SK-N-SH treated with all-trans-retinoic acid at 6 μM for 48 hours (cell line): ENCODE results near the gene DIP2C.

Experiments
- ATAC-seq: fragments of 200-7000 bp; cut with Tn5 transposase; 3 replicates; pipeline ENCODE4 v1.9.1; 2020; ENCODE audit warnings: mild to moderate bottlenecking, moderate library complexity
- ARNTL ChIP-seq: fragments of 450-650 bp; formaldehyde crosslinking; IDR thresholded peaks from 2 replicates; pipeline ENCODE4 v1.5.0; 2020; ENCODE audit warnings: low read depth, mild to moderate bottlenecking, moderate library complexity, borderline replicate concordance
- BACH2 ChIP-seq: fragments of 250-450 bp; sonication (Bioruptor Pico); IDR thresholded peaks from 2 replicates; pipeline ENCODE4 v1.9.0; 2021; ENCODE audit warnings: mild to moderate bottlenecking, borderline replicate concordance
- CREB5 ChIP-seq: fragments of 250-450 bp; sonication (Bioruptor Pico); IDR thresholded peaks from 2 replicates; pipeline ENCODE4 v1.5.1; 2020; ENCODE audit warnings: low read depth, mild to moderate bottlenecking, moderate library complexity
- CSDC2 ChIP-seq: fragments of 250-450 bp; sonication (Bioruptor Pico); IDR thresholded peaks from 2 replicates; pipeline ENCODE4 v1.5.0; 2020; ENCODE audit warnings: mild to moderate bottlenecking, moderate library complexity
- CSRNP3 ChIP-seq: fragments of 250-450 bp; sonication (Bioruptor Pico); IDR thresholded peaks from 2 replicates; pipeline ENCODE4 v1.5.1; 2021; ENCODE audit warnings: mild to moderate bottlenecking, moderate library complexity
- ESRRG ChIP-seq: fragments of 250-450 bp; sonication (Bioruptor Pico); IDR thresholded peaks from 2 replicates; pipeline ENCODE4 v1.6.1; 2021; ENCODE audit warnings: mild to moderate bottlenecking
- GLIS3 ChIP-seq: fragments of 250-450 bp; sonication (Bioruptor Pico); IDR thresholded peaks from 2 replicates; pipeline ENCODE4 v1.5.0; 2020; ENCODE audit warnings: mild to moderate bottlenecking, moderate library complexity
- ISL1 ChIP-seq: fragments of 250-450 bp; sonication (Bioruptor Pico); IDR thresholded peaks from 2 replicates; pipeline ENCODE4 v2.1.2; 2022; ENCODE audit warnings: mild to moderate bottlenecking, moderate library complexity
- OSR1 ChIP-seq: fragments of 250-450 bp; sonication (Bioruptor Pico); IDR thresholded peaks from 2 replicates; pipeline ENCODE4 v1.8.0; 2022; ENCODE audit warnings: moderate library complexity, mild to moderate bottlenecking, inconsistent platforms
- PATZ1 ChIP-seq: fragments of 250-450 bp; sonication (Bioruptor Pico); IDR thresholded peaks from 2 replicates; pipeline ENCODE4 v1.8.0; 2020; ENCODE audit warnings: mild to moderate bottlenecking, moderate library complexity, borderline replicate concordance
- POU6F1 ChIP-seq: fragments of 250-450 bp; sonication (Bioruptor Pico); IDR thresholded peaks from 2 replicates; pipeline ENCODE4 v1.8.0; 2021; ENCODE audit warnings: low read depth, mild to moderate bottlenecking, moderate library complexity, borderline replicate concordance
- PPARA ChIP-seq: fragments of 250-450 bp; sonication (Bioruptor Pico); IDR thresholded peaks from 2 replicates; pipeline ENCODE4 v1.5.0; 2020; ENCODE audit warnings: mild to moderate bottlenecking, borderline replicate concordance
- RARB ChIP-seq: fragments of 250-450 bp; sonication (Bioruptor Pico); IDR thresholded peaks from 2 replicates; pipeline ENCODE4 v1.8.0; 2021; ENCODE audit warnings: mild to moderate bottlenecking, moderate library complexity
- SNAI2 ChIP-seq: fragments of 250-450 bp; sonication (Bioruptor Pico); IDR thresholded peaks from 2 replicates; pipeline ENCODE4 v1.5.0; 2020; ENCODE audit warnings: mild to moderate bottlenecking, moderate library complexity
- TCF4 ChIP-seq: fragments of 250-450 bp; sonication (Bioruptor Pico); IDR thresholded peaks from 2 replicates; pipeline ENCODE4 v1.8.0; 2021; ENCODE audit warnings: mild to moderate bottlenecking, moderate library complexity, borderline replicate concordance
- TOX ChIP-seq: fragments of 250-450 bp; sonication (Bioruptor Pico); IDR thresholded peaks from 2 replicates; pipeline ENCODE4 v1.8.0; 2021; ENCODE audit warnings: mild to moderate bottlenecking, moderate library complexity, borderline replicate concordance
- ZC3H10 ChIP-seq: fragments of 250-450 bp; sonication (Bioruptor Pico); IDR thresholded peaks from 2 replicates; pipeline ENCODE4 v1.5.1; 2021; ENCODE audit warnings: mild to moderate bottlenecking, moderate library complexity
- ZFP3 ChIP-seq: fragments of 250-450 bp; sonication (Bioruptor Pico); IDR thresholded peaks from 2 replicates; pipeline ENCODE4 v1.5.0; 2020; ENCODE audit warnings: mild to moderate bottlenecking, moderate library complexity
- ZFP30 ChIP-seq: fragments of 450-650 bp; formaldehyde crosslinking; IDR thresholded peaks from 2 replicates; pipeline ENCODE4 v1.5.0; 2022; ENCODE audit warnings: mild to moderate bottlenecking, moderate library complexity
- ZNF565 ChIP-seq: fragments of 450-650 bp; formaldehyde crosslinking; conservative IDR thresholded peaks from 2 replicates; pipeline ENCODE4 v1.5.0; 2020; ENCODE audit warnings: low read depth, mild to moderate bottlenecking, moderate library complexity
- ZNF70 ChIP-seq: fragments of 450-650 bp; formaldehyde crosslinking; IDR thresholded peaks from 2 replicates; pipeline ENCODE4 v1.5.0; 2020; ENCODE audit warnings: mild to moderate bottlenecking, moderate library complexity
- ZNF8 ChIP-seq: fragments of 450-650 bp; formaldehyde crosslinking; IDR thresholded peaks from 2 replicates; pipeline ENCODE4 v1.5.0; 2020; ENCODE audit warnings: mild to moderate bottlenecking, moderate library complexity
- TF ChIP-seq, protein P1 (sequence below): fragments of 250-450 bp; sonication (Bioruptor Pico); IDR thresholded peaks from 2 replicates; pipeline ENCODE4 v1.5.0; 2020; ENCODE audit warnings: mild to moderate bottlenecking, moderate library complexity

The DIP2C gene

DNA sequence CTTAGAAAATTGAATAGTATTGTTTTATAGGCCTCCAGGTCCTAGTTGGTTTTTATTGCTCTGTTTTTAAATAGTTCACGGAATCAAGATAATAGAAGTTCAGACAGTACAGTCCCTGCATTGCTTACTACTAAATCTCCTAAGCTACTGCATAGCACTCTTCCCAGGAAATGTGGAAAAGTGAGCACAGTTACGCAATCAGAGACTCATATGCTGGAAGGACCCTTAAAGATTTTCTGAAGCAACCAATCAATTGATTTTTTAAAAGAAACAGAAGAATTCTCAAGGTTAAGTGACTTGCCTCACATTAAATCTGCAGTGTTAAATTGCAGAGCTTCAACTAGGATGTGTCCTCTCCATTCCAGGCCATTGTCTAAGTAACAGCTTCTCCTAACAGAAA, 23.1 kb upstream of the DIP2C start (continued):
- TF ChIP-seq CREB5 (CRISPR knock-in tag) (no peak), PATZ1 (no peak)
- TF ChIP-seq, all 23 proteins: peak for 0

- TF ChIP-seq ZNF565 = no peak
- no peak for TF ChIP-seq ZC3H10 (CRISPR knock-in tag)
- TF ChIP-seq ARNTL (CRISPR knock-in tag) = no peak
- TF ChIP-seq GLIS3 (CRISPR knock-in tag) = no peak
- no peak for TF ChIP-seq ZNF8
- no peak for TF ChIP-seq ZFP3 (CRISPR knock-in tag)
- no peak for TF ChIP-seq OSR1 (CRISPR knock-in tag)
- no peak for TF ChIP-seq CREB5 (CRISPR knock-in tag)
- TF ChIP-seq SNAI2 = no peak
- TF ChIP-seq ZFP30 = no peak
- TF ChIP-seq CSRNP3 (CRISPR knock-in tag) = no peak
- no peak for TF ChIP-seq ZNF70 (CRISPR knock-in tag)
- TF ChIP-seq POU6F1 = no peak
- no peak for TF ChIP-seq CSDC2 (CRISPR knock-in tag)
- TF ChIP-seq ISL1 (CRISPR knock-in tag) = no peak
- TF ChIP-seq TCF4 (CRISPR knock-in tag) = no peak
- no peak for TF ChIP-seq PPARA (CRISPR knock-in tag)
- TF ChIP-seq ESRRG (CRISPR knock-in tag) = no peak
- TF ChIP-seq BACH2 (CRISPR knock-in tag) = no peak
- ATAC-seq = no peak
Observed at GRCh38 chr10:712089-712488, 22.6 kb upstream of the DIP2C start.

DNA sequence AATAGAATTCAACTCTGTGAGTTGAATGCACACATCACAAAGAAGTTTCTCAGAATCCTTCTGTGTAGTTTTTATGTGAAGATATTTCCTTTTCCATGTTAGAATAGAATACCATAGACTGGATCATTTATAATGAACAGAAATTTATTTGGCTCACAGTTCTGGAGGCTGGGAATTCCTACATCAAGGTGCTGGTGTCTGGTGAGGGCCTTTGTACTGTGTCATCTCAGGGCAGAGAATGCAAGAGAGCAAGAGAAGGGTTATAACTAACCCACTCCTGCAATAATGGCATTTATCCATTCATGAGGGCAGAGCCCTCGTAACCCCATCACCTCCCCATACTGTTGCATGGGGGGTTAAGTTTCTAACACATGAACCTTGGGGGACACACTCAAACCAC, 18.4 kb upstream of the DIP2C start:
- ATAC-seq = no peak
- TF ChIP-seq, protein P1, sequence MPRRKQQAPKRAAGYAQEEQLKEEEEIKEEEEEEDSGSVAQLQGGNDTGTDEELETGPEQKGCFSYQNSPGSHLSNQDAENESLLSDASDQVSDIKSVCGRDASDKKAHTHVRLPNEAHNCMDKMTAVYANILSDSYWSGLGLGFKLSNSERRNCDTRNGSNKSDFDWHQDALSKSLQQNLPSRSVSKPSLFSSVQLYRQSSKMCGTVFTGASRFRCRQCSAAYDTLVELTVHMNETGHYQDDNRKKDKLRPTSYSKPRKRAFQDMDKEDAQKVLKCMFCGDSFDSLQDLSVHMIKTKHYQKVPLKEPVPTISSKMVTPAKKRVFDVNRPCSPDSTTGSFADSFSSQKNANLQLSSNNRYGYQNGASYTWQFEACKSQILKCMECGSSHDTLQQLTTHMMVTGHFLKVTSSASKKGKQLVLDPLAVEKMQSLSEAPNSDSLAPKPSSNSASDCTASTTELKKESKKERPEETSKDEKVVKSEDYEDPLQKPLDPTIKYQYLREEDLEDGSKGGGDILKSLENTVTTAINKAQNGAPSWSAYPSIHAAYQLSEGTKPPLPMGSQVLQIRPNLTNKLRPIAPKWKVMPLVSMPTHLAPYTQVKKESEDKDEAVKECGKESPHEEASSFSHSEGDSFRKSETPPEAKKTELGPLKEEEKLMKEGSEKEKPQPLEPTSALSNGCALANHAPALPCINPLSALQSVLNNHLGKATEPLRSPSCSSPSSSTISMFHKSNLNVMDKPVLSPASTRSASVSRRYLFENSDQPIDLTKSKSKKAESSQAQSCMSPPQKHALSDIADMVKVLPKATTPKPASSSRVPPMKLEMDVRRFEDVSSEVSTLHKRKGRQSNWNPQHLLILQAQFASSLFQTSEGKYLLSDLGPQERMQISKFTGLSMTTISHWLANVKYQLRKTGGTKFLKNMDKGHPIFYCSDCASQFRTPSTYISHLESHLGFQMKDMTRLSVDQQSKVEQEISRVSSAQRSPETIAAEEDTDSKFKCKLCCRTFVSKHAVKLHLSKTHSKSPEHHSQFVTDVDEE (CRISPR knock-in tag) = no peak
- no peak for TF ChIP-seq PATZ1
- TF ChIP-seq ZNF70 (CRISPR knock-in tag) = no peak
- TF ChIP-seq RARB (CRISPR knock-in tag) = no peak
- no peak for TF ChIP-seq TOX (CRISPR knock-in tag)
- no peak for TF ChIP-seq ZC3H10 (CRISPR knock-in tag)
- TF ChIP-seq ARNTL (CRISPR knock-in tag) = no peak
- TF ChIP-seq GLIS3 (CRISPR knock-in tag) = no peak
- no peak for TF ChIP-seq ZFP30
- TF ChIP-seq CSDC2 (CRISPR knock-in tag) = no peak
- no peak for TF ChIP-seq ISL1 (CRISPR knock-in tag)
- TF ChIP-seq TCF4 (CRISPR knock-in tag) = no peak
- TF ChIP-seq POU6F1 = no peak
- no peak for TF ChIP-seq ZFP3 (CRISPR knock-in tag)
- TF ChIP-seq ZNF8 = no peak
- TF ChIP-seq OSR1 (CRISPR knock-in tag) = no peak
- TF ChIP-seq PPARA (CRISPR knock-in tag) = no peak
- no peak for TF ChIP-seq ZNF565
